HEK293 (cell line): ENCODE measurements around the gene RGL3.

Source experiments
- KLF16 ChIP-seq: fragments of 450-650 bp; formaldehyde crosslinking; IDR thresholded peaks from 2 replicates; pipeline ENCODE4 v1.5.1; 2017; ENCODE audit warnings: missing biosample characterization, missing genetic modification characterization
- KLF7 ChIP-seq: fragments of 450-650 bp; formaldehyde crosslinking; IDR thresholded peaks from 2 replicates; pipeline ENCODE4 v1.5.1; 2016; ENCODE audit warnings: missing biosample characterization, missing genetic modification characterization, borderline replicate concordance
- TCF7L2 ChIP-seq: IDR thresholded peaks from 2 replicates; pipeline ENCODE4 v1.6.1; 2011; ENCODE audit warnings: low read depth, mild to moderate bottlenecking, inconsistent platforms, low read length, moderate library complexity, borderline replicate concordance
- ZBTB20 ChIP-seq: fragments of 450-650 bp; formaldehyde crosslinking; IDR thresholded peaks from 2 replicates; pipeline ENCODE4 v1.5.1; 2016; ENCODE audit warnings: missing biosample characterization, missing genetic modification characterization
- ZNF138 ChIP-seq: fragments of 450-650 bp; formaldehyde crosslinking; IDR thresholded peaks from 2 replicates; pipeline ENCODE4 v1.5.1; 2016; ENCODE audit warnings: missing biosample characterization, missing genetic modification characterization, borderline replicate concordance
- ZNF174 ChIP-seq: fragments of 450-650 bp; formaldehyde crosslinking; IDR thresholded peaks from 2 replicates; pipeline ENCODE4 v1.5.0; 2017; ENCODE audit warnings: missing biosample characterization, mild to moderate bottlenecking, missing genetic modification characterization
- ZNF175 ChIP-seq: fragments of 450-650 bp; formaldehyde crosslinking; IDR thresholded peaks from 2 replicates; pipeline ENCODE4 v1.5.1; 2016; ENCODE audit warnings: missing biosample characterization, missing genetic modification characterization
- ZNF416 ChIP-seq: fragments of 450-650 bp; formaldehyde crosslinking; IDR thresholded peaks from 2 replicates; pipeline ENCODE4 v1.5.1; 2016; ENCODE audit warnings: missing biosample characterization, missing genetic modification characterization
- TF ChIP-seq, protein P1 (sequence below): fragments of 450-650 bp; formaldehyde crosslinking; IDR thresholded peaks from 2 replicates; pipeline ENCODE4 v1.5.1; 2016; ENCODE audit warnings: missing biosample characterization, missing genetic modification characterization, borderline replicate concordance
- TF ChIP-seq, protein P2 (sequence below): sonication (generic); formaldehyde crosslinking; IDR thresholded peaks from 2 replicates; pipeline ENCODE4 v1.8.1; 2022; ENCODE audit warnings: mild to moderate bottlenecking, moderate library complexity, missing genetic modification reagents
- TF ChIP-seq, protein P3 (sequence below): fragments of 450-650 bp; formaldehyde crosslinking; IDR thresholded peaks from 2 replicates; pipeline ENCODE4 v1.5.1; 2016; ENCODE audit warnings: missing biosample characterization, missing genetic modification characterization, low read depth
- TF ChIP-seq, protein P4 (sequence below): fragments of 450-650 bp; formaldehyde crosslinking; IDR thresholded peaks from 2 replicates; pipeline ENCODE4 v1.5.1; 2016; ENCODE audit warnings: missing biosample characterization, missing genetic modification characterization
- TF ChIP-seq, protein P5 (sequence below): fragments of 450-650 bp; formaldehyde crosslinking; IDR thresholded peaks from 2 replicates; pipeline ENCODE4 v1.5.1; 2016; ENCODE audit warnings: missing biosample characterization, missing genetic modification characterization
- TF ChIP-seq, protein P6 (sequence below): fragments of 450-650 bp; formaldehyde crosslinking; IDR thresholded peaks from 2 replicates; pipeline ENCODE4 v1.5.1; 2016; ENCODE audit warnings: missing biosample characterization, missing genetic modification characterization

DNA sequence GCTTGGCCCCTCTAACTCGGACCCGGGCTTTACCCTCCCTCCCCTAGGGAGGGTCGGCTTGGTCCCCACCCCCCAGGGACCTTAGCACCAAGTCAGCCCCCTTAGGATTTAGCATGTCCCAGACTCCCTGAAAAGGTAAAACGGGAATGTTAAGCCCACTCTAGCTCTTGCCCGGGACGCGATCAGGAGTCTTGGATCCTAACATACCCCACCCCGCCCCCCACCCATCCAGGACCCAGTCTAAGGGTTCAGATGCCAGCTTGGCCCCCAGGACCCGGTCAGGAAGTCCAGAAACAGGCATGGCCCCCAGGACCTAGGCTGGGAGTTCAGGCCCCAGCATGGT, 35.4 kb downstream of the RGL3 start:
- no peak for TF ChIP-seq KLF7 (tag by site-specific recombination)
- TF ChIP-seq ZNF175 (tag by site-specific recombination), result no peak
- TF ChIP-seq ZNF416, result no peak
- TF ChIP-seq, protein P1, sequence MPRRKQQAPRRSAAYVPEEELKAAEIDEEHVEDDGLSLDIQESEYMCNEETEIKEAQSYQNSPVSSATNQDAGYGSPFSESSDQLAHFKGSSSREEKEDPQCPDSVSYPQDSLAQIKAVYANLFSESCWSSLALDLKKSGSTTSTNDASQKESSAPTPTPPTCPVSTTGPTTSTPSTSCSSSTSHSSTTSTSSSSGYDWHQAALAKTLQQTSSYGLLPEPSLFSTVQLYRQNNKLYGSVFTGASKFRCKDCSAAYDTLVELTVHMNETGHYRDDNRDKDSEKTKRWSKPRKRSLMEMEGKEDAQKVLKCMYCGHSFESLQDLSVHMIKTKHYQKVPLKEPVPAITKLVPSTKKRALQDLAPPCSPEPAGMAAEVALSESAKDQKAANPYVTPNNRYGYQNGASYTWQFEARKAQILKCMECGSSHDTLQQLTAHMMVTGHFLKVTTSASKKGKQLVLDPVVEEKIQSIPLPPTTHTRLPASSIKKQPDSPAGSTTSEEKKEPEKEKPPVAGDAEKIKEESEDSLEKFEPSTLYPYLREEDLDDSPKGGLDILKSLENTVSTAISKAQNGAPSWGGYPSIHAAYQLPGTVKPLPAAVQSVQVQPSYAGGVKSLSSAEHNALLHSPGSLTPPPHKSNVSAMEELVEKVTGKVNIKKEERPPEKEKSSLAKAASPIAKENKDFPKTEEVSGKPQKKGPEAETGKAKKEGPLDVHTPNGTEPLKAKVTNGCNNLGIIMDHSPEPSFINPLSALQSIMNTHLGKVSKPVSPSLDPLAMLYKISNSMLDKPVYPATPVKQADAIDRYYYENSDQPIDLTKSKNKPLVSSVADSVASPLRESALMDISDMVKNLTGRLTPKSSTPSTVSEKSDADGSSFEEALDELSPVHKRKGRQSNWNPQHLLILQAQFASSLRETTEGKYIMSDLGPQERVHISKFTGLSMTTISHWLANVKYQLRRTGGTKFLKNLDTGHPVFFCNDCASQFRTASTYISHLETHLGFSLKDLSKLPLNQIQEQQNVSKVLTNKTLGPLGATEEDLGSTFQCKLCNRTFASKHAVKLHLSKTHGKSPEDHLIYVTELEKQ, result no peak; the same call in 1 of the 2 replicates
- TF ChIP-seq ZNF138 (tag by site-specific recombination), result no peak
- TF ChIP-seq, protein P2, sequence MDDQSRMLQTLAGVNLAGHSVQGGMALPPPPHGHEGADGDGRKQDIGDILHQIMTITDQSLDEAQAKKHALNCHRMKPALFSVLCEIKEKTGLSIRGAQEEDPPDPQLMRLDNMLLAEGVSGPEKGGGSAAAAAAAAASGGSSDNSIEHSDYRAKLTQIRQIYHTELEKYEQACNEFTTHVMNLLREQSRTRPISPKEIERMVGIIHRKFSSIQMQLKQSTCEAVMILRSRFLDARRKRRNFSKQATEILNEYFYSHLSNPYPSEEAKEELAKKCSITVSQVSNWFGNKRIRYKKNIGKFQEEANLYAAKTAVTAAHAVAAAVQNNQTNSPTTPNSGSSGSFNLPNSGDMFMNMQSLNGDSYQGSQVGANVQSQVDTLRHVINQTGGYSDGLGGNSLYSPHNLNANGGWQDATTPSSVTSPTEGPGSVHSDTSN, result no peak
- TF ChIP-seq, protein P3, sequence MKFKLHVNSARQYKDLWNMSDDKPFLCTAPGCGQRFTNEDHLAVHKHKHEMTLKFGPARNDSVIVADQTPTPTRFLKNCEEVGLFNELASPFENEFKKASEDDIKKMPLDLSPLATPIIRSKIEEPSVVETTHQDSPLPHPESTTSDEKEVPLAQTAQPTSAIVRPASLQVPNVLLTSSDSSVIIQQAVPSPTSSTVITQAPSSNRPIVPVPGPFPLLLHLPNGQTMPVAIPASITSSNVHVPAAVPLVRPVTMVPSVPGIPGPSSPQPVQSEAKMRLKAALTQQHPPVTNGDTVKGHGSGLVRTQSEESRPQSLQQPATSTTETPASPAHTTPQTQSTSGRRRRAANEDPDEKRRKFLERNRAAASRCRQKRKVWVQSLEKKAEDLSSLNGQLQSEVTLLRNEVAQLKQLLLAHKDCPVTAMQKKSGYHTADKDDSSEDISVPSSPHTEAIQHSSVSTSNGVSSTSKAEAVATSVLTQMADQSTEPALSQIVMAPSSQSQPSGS (tag by site-specific recombination), result no peak
- no peak for TF ChIP-seq TCF7L2
- TF ChIP-seq, protein P4, sequence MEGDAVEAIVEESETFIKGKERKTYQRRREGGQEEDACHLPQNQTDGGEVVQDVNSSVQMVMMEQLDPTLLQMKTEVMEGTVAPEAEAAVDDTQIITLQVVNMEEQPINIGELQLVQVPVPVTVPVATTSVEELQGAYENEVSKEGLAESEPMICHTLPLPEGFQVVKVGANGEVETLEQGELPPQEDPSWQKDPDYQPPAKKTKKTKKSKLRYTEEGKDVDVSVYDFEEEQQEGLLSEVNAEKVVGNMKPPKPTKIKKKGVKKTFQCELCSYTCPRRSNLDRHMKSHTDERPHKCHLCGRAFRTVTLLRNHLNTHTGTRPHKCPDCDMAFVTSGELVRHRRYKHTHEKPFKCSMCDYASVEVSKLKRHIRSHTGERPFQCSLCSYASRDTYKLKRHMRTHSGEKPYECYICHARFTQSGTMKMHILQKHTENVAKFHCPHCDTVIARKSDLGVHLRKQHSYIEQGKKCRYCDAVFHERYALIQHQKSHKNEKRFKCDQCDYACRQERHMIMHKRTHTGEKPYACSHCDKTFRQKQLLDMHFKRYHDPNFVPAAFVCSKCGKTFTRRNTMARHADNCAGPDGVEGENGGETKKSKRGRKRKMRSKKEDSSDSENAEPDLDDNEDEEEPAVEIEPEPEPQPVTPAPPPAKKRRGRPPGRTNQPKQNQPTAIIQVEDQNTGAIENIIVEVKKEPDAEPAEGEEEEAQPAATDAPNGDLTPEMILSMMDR, result no peak
- TF ChIP-seq, protein P5, sequence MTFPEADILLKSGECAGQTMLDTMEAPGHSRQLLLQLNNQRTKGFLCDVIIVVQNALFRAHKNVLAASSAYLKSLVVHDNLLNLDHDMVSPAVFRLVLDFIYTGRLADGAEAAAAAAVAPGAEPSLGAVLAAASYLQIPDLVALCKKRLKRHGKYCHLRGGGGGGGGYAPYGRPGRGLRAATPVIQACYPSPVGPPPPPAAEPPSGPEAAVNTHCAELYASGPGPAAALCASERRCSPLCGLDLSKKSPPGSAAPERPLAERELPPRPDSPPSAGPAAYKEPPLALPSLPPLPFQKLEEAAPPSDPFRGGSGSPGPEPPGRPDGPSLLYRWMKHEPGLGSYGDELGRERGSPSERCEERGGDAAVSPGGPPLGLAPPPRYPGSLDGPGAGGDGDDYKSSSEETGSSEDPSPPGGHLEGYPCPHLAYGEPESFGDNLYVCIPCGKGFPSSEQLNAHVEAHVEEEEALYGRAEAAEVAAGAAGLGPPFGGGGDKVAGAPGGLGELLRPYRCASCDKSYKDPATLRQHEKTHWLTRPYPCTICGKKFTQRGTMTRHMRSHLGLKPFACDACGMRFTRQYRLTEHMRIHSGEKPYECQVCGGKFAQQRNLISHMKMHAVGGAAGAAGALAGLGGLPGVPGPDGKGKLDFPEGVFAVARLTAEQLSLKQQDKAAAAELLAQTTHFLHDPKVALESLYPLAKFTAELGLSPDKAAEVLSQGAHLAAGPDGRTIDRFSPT (tag by site-specific recombination), result no peak
- no peak for TF ChIP-seq ZNF174 (tag by site-specific recombination)
- TF ChIP-seq, protein P6, sequence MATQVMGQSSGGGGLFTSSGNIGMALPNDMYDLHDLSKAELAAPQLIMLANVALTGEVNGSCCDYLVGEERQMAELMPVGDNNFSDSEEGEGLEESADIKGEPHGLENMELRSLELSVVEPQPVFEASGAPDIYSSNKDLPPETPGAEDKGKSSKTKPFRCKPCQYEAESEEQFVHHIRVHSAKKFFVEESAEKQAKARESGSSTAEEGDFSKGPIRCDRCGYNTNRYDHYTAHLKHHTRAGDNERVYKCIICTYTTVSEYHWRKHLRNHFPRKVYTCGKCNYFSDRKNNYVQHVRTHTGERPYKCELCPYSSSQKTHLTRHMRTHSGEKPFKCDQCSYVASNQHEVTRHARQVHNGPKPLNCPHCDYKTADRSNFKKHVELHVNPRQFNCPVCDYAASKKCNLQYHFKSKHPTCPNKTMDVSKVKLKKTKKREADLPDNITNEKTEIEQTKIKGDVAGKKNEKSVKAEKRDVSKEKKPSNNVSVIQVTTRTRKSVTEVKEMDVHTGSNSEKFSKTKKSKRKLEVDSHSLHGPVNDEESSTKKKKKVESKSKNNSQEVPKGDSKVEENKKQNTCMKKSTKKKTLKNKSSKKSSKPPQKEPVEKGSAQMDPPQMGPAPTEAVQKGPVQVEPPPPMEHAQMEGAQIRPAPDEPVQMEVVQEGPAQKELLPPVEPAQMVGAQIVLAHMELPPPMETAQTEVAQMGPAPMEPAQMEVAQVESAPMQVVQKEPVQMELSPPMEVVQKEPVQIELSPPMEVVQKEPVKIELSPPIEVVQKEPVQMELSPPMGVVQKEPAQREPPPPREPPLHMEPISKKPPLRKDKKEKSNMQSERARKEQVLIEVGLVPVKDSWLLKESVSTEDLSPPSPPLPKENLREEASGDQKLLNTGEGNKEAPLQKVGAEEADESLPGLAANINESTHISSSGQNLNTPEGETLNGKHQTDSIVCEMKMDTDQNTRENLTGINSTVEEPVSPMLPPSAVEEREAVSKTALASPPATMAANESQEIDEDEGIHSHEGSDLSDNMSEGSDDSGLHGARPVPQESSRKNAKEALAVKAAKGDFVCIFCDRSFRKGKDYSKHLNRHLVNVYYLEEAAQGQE (tag by site-specific recombination), result no peak
- no peak for TF ChIP-seq ZBTB20 (tag by site-specific recombination)
- TF ChIP-seq KLF16 (tag by site-specific recombination), result no peak
